Measurements from ENCODE around the gene GUCD1.

DNA sequence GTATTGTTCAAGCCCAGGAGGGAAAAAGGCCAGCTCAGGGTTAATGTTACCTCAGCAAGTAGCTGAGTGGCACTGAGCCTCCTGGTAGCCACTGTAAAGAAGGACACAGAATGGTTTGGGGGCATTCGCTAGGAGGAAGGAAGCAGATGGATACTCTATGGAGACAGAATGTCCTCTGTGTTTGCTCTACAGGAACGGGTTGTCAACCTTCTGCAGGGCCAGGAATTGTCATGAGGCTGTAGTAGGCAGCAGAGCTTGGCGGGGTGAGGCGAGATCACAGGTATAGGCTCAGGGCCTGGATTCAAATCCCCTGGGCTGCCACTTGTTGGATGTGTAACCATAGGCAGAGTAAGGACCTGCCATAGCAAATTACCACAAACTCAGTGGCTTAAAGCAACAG is 40.9 kb upstream of the GUCD1 start:
- no peak for TF ChIP-seq GATA3 (IDR thresholded peaks at IDR 0.05; ENCODE audit: low read depth, low read length)
- TF ChIP-seq GATA2 (IDR thresholded peaks at IDR 0.05; ENCODE audit: low read depth, low read length) = no peak

Measured in SH-SY5Y (cell line).